Adrenal gland (tissue), 12 donors: ENCODE results near the gene HSDL1. TPM values are rescaled to one million over a fixed set of nuclear protein-coding genes. Genes with fewer than 3 reads are reported as not detected.

Experiments used
- DNase-seq, 7 donors: peaks; one replicate each; pipeline ENCODE4 v3.0.0-alpha.2; 2019 to 2020
- H3K27ac ChIP-seq, 5 donors: fragments of 200-600 bp; sonication (generic) in 4 of 5; 1 replicate in 3 of 5; 2 replicates in 2 of 5; pipeline versions ENCODE4 v1.5.1 to v1.8.0; 2016 to 2020; ENCODE audit warnings: mild to moderate bottlenecking in 1 of 5
- H3K27me3 ChIP-seq: fragments of 200-600 bp; 2 replicates; pipeline ENCODE4 v1.8.0; 2021
- H3K36me3 ChIP-seq, 2 donors: fragments of 200-600 bp; replicated peaks in 1 of 2; 1 replicate in 1 of 2; 2 replicates in 1 of 2; pipeline versions ENCODE4 v1.5.1 to v1.8.0; 2018 to 2022
- H3K4me1 ChIP-seq, 2 donors: fragments of 200-600 bp; replicated peaks in 1 of 2; 1 replicate in 1 of 2; 2 replicates in 1 of 2; pipeline versions ENCODE4 v1.5.1 to v1.8.0; 2018 to 2021
- H3K4me3 ChIP-seq, 4 donors: fragments of 200-600 bp; sonication (generic) in 3 of 4; one replicate each; pipeline ENCODE4 v1.5.1; 2016 to 2018
- H3K9me3 ChIP-seq, 3 donors: fragments of 200-600 bp; sonication (generic) in 1 of 3; replicated peaks in 1 of 3; 1 replicate in 2 of 3; 2 replicates in 1 of 3; pipeline versions ENCODE4 v1.5.1 to v1.8.0; 2016 to 2021
- POLR2A ChIP-seq, 2 donors: fragments of 450-650 bp; IDR thresholded peaks; one replicate each; pipeline ENCODE4 v1.6.1; 2017; ENCODE audit warnings: antibody characterized with exemption in 2 of 2, mild to moderate bottlenecking in 2 of 2, moderate library complexity in 1 of 2
- WGBS, 4 donors: extraction: QIAGEN DNeasy Blood & Tissue Kit in 2 of 4; methylation state at CpG; one replicate each; pipeline versions ENCODE4 v1.1.5 to v1.1.7; 2013 to 2017; 5-methylcytosine and 5-hydroxymethylcytosine counted together
- intact Hi-C, 2 donors: fragments of 100-400 bp; cut with DNase I; formaldehyde crosslinking; loops; one replicate each; pipeline versions ENCODE4 v1.14.1 to v1.15.0; 2022 to 2023
- polyA plus RNA-seq, 3 donors: library from polyadenylated mRNA; stranded (reverse); fragments of 200-250 nt in 2 of 3; fragments of 350-450 nt in 1 of 3; fragmentation: Illumina TruSeq in 1 of 3; extraction: RNeasy Lipid Tissue Mini Kit (QIAGEN cat#74804) in 1 of 3; gene quantifications; one replicate each; pipeline ENCODE4 v1.2.3, GENCODE V29; 2013 to 2014
- total RNA-seq, 9 donors: library from RNA; depleted of rRNA in 4 of 9; stranded (reverse); fragments of >200 nt in 4 of 9; fragments of 120-200 nt in 1 of 9; fragmentation: NEBNext Ultra II Directional in 1 of 9; extraction: Animal tissue kit (Norgen Biotek cat#: 25700) in 1 of 9; gene quantifications; one replicate each; pipeline versions ENCODE4 v1.1.0 to v1.2.4, GENCODE V29; 2013 to 2023
- TF ChIP-seq, protein P1 (sequence below), 6 experiments: fragments of 450-650 bp in 4 of 6; fragments of 200-600 bp in 2 of 6; sonication (generic) in 1 of 6; IDR thresholded peaks; 1 replicate in 5 of 6; 2 replicates in 1 of 6; pipeline versions ENCODE4 v1.5.1 to v1.8.0; 2016 to 2021; ENCODE audit warnings: antibody characterized with exemption in 6 of 6, mild to moderate bottlenecking in 2 of 6, moderate library complexity in 1 of 6
- donor health status: healthy with polysubstance abuse.
- donor health status: Bipolar disorder and iron deficiency.
- donor health status: DM: yes; HTN: yes; CAD: no.
- donor health status: DM: no; HTN: no; CAD: no.
- donor health status: DM: no; HTN: no; CAD: no.
- donor health status: DM: yes; HTN: yes; CAD: no.

The HSDL1 gene
- total and polyA plus RNA-seq, 12 donors = 18.8 to 122 (median 31.5) TPM

DNA sequence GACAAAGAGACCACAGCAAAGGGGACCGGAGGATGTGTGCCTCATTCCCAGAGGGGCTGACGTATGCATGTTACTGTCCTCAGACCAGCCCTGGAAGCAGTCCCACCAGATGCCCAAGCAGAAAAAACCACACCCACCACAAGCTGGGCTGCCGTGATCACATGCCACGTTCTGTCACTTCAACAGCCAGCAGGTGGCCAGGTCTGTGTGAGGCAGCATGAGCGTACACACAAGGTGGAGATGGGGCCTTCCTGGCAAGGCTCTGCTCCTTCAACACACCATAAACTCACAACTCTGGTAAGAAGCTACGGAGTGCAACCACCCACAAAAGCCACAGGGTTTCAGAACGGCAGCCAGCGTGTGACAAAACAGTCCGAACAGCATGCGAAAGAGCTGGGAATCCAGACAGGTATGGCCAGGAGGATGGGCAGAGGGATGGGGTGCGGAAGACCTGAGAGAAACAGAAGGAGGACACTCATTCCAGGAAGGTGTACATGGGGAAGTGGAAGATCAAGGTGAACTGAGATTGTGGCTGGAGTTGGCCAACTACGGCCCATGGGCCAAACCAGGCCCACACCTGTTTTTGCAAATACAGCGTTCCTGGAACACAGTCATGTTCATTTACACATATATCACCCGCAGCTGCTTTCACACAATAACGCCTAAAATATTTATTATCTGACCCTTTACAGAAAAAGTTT is 56.1 kb downstream of the HSDL1 start:
- no peaks in the 10 kb centered on the region for H3K27me3 ChIP-seq
- TF ChIP-seq POLR2A (IDR thresholded peaks at IDR 0.05) = no peak
- TF ChIP-seq, protein P1, sequence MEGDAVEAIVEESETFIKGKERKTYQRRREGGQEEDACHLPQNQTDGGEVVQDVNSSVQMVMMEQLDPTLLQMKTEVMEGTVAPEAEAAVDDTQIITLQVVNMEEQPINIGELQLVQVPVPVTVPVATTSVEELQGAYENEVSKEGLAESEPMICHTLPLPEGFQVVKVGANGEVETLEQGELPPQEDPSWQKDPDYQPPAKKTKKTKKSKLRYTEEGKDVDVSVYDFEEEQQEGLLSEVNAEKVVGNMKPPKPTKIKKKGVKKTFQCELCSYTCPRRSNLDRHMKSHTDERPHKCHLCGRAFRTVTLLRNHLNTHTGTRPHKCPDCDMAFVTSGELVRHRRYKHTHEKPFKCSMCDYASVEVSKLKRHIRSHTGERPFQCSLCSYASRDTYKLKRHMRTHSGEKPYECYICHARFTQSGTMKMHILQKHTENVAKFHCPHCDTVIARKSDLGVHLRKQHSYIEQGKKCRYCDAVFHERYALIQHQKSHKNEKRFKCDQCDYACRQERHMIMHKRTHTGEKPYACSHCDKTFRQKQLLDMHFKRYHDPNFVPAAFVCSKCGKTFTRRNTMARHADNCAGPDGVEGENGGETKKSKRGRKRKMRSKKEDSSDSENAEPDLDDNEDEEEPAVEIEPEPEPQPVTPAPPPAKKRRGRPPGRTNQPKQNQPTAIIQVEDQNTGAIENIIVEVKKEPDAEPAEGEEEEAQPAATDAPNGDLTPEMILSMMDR (IDR thresholded peaks at IDR 0.05) = peak in 1 of 6 experiments; percentile 12
- H3K36me3 ChIP-seq = peaks cover 0 to 88% of the 10 kb centered on the region in 2 donors
- WGBS, 4 donors = 81 to 86% (median 83%) methylated on average over 12 to 15 of the region's 15 CpGs
- intact Hi-C loops = loop anchor here (5.0 to 10.0 kb wide), 2 partner anchors 83 to 96 kb away; partner anchors contain the start of gene TAF1C (in 1 of the 2)
- peak in 1 of 7 donors; percentile 82 for DNase-seq
- no peak overlapping the region for H3K27ac ChIP-seq
- H3K9me3 ChIP-seq = no peaks in the 10 kb centered on the region
- peaks cover 0 to 9% of the 10 kb centered on the region in 2 donors for H3K4me1 ChIP-seq
- H3K4me3 ChIP-seq = no peak overlapping the region

DNA sequence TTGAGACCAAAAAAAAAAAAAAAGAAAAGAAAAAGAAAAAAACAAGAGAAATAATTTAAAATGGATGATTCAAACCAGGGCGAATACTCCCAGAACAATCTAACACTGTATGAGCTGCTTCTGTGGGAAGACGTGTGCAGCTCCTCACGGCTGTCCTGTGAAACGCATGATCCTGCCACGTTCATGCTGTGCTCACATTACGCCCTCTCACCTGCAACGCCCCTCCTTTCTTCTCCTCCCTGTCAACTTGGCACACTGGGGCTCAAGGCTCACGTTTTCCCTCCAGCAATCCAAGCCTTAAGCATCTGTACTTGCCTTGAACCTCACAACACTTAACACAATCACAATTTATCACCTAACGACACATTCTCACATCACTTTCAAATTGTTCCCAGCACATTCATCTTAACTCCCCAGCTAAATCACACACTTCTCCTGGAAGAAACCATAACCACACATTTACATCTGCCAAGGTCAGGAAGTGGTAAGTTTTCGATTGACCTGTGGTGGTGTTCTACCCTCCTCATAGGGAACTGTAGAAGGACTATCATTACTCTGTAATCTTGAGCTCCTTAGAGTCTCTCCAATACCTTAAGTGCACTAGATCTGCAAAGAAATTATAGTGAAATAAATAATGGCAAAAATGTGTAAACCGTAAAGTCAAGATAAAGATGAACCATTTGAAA is 57.4 kb downstream of the HSDL1 start:
- no peak overlapping the region for H3K27ac ChIP-seq
- H3K9me3 ChIP-seq = no peaks in the 10 kb centered on the region

DNA sequence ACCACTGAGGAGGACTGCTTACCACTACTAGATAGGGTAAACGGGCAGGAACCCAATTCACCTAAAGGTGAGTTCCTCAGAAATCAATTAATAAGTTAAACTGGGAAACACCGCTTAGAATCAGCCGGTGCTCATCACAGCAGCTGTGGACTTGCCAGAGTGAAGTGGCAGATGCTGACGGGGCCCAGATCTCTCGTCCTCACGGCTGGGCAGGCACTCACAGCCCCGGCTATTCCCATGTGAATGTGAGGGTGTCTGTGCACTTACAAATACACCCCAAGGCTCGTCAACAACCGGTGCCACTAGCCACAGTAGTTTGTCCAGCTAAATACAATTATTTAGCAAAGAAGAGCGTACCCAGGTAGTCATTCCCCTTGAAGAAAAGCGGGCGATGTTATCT is 58.0 kb downstream of the HSDL1 start:
- DNase-seq = no peak
- Histone ChIP-seq H3K9me3 (no peaks in the 10 kb centered on the region), H3K27ac (no peak overlapping the region), H3K36me3 (peaks cover 0 to 72% of the 10 kb centered on the region in 2 donors), H3K4me3 (no peak overlapping the region), H3K4me1 (peaks cover 5 to 15% of the 10 kb centered on the region in 2 donors), H3K27me3 (no peaks in the 10 kb centered on the region)
- WGBS, 4 donors = 84 to 87% (median 85%) methylated on average over 11 to 12 of the region's 12 CpGs
- intact Hi-C loops = loop anchor here (5.0 to 10.0 kb wide), 2 partner anchors 85 to 98 kb away; partner anchors contain the start of gene TAF1C (in 1 of the 2)
- no peak for TF ChIP-seq POLR2A (IDR thresholded peaks at IDR 0.05)
- TF ChIP-seq, protein P1 (IDR thresholded peaks at IDR 0.05) = no peak

More for the DNA sequence above, 57.4 kb downstream of the HSDL1 start:
- no peak overlapping the region for H3K4me3 ChIP-seq
- H3K27me3 ChIP-seq = no peaks in the 10 kb centered on the region
- TF ChIP-seq, protein P1 (IDR thresholded peaks at IDR 0.05) = no peak
- no peak for TF ChIP-seq POLR2A (IDR thresholded peaks at IDR 0.05)
- 82 to 85% (median 84%) methylated on average over 11 of the region's 11 CpGs for WGBS, 4 donors
- H3K36me3 ChIP-seq = peaks cover 0 to 77% of the 10 kb centered on the region in 2 donors
- intact Hi-C loops = loop anchor here (5.0 to 10.0 kb wide), 2 partner anchors 85 to 97 kb away; partner anchors contain the start of gene TAF1C (in 1 of the 2)
- peaks cover 0 to 9% of the 10 kb centered on the region in 2 donors for H3K4me1 ChIP-seq
- no peak for DNase-seq

DNA sequence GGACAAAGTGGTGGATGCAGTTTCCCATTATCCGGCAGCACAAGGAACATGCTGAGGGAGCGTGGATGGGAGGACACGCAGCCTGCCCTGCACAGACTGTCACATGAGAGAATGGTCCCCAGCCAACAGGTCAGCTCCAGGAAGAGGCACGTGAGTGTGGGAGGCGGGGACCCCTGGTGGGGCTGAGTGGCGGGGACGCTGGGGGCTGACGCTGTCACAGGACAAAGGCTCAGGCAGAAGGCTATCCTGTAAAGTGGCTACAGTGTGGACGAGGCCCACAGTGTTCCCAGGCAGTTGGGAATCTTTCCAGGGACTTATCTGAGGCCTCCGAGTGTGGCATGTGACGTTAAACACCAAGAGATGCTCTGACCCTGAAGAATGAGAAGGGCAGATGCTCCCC is 58.6 kb downstream of the HSDL1 start:
- Histone ChIP-seq H3K4me1 (peaks cover 10 to 21% of the 10 kb centered on the region in 2 donors), H3K9me3 (no peaks in the 10 kb centered on the region), H3K4me3 (no peak overlapping the region), H3K36me3 (peaks cover 0 to 68% of the 10 kb centered on the region in 2 donors), H3K27ac (peak overlapping the region in 2 of 5 donors; percentile 18 to 43), H3K27me3 (no peaks in the 10 kb centered on the region)
- intact Hi-C loops = loop anchor here (5.0 to 10.0 kb wide), 2 partner anchors 86 to 98 kb away; partner anchors contain the start of gene TAF1C (in 1 of the 2)
- TF ChIP-seq, protein P1 (IDR thresholded peaks at IDR 0.05) = no peak
- TF ChIP-seq POLR2A (IDR thresholded peaks at IDR 0.05) = no peak
- WGBS, 4 donors = 69 to 87% (median 76%) methylated on average over 7 to 11 of the region's 11 CpGs
- DNase-seq = no peak
